Measurements from ENCODE around the gene TNP1. TPM values are rescaled to one million over a fixed set of nuclear protein-coding genes. Genes with fewer than 3 reads are reported as not detected.
A peak's percentile ranks its signal among the peaks of the same experiment; 100 is the strongest.

The TNP1 gene
- total and polyA plus RNA-seq, 4 donors, result not detected

DNA sequence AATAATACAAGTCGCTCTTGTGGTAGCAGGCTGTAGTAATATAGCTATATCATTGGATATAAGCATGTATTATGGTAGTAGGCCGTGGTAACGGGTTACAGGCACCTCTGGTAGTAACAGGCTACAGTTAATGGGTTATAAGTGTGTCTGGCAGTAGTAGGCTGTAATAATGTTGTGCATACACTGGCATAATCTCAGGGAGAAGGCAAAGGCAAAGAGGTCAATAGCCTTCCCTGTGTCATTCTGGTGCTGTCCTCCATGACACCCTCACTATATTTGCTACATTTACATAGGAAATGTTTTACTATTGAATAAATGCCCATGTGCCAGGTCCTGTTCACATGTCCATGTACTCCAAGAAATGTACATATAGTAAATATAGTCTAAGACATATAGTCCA is 12.8 kb upstream of the TNP1 start:
- Histone ChIP-seq H3K9me3 (ENCODE audit: control insufficient read depth in 4 of 4, low read length in 3 of 4) (no peaks in the 10 kb centered on the region), H3K27me3 (ENCODE audit: control insufficient read depth in 4 of 4, insufficient read depth in 4 of 4, low read length in 3 of 4) (no peaks in the 10 kb centered on the region), H3K36me3 (ENCODE audit: control insufficient read depth in 4 of 4, insufficient read depth in 3 of 4, low read depth in 1 of 4, low read length in 3 of 4) (no peaks in the 10 kb centered on the region), H3K4me1 (ENCODE audit: control insufficient read depth in 4 of 4, insufficient read depth in 4 of 4, low read length in 3 of 4) (peaks cover 4 to 20% (median 6%) of the 10 kb centered on the region in 4 donors), H3K4me3 (ENCODE audit: low read depth in 1 of 3, low read length in 3 of 3) (no peak overlapping the region), H3K9ac (ENCODE audit: low read depth in 1 of 2, low read length in 2 of 2) (no peak overlapping the region), H3K27ac (ENCODE audit: low read depth in 1 of 2, low read length in 2 of 2) (peak overlapping the region; percentile 81 to 92)
- TF ChIP-seq, protein P1, sequence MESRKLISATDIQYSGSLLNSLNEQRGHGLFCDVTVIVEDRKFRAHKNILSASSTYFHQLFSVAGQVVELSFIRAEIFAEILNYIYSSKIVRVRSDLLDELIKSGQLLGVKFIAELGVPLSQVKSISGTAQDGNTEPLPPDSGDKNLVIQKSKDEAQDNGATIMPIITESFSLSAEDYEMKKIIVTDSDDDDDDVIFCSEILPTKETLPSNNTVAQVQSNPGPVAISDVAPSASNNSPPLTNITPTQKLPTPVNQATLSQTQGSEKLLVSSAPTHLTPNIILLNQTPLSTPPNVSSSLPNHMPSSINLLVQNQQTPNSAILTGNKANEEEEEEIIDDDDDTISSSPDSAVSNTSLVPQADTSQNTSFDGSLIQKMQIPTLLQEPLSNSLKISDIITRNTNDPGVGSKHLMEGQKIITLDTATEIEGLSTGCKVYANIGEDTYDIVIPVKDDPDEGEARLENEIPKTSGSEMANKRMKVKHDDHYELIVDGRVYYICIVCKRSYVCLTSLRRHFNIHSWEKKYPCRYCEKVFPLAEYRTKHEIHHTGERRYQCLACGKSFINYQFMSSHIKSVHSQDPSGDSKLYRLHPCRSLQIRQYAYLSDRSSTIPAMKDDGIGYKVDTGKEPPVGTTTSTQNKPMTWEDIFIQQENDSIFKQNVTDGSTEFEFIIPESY (IDR thresholded peaks at IDR 0.05), result no peak
- no peak for TF ChIP-seq FOXA2 (IDR thresholded peaks at IDR 0.05)
- TF ChIP-seq, protein P2, sequence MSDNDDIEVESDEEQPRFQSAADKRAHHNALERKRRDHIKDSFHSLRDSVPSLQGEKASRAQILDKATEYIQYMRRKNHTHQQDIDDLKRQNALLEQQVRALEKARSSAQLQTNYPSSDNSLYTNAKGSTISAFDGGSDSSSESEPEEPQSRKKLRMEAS (IDR thresholded peaks at IDR 0.05), result no peak
- TF ChIP-seq EGR1 (IDR thresholded peaks at IDR 0.05; ENCODE audit: low read depth in 2 of 2), result no peak
- TF ChIP-seq RAD21 (IDR thresholded peaks at IDR 0.05), result no peak
- no peak for TF ChIP-seq JUND (IDR thresholded peaks at IDR 0.05)
- TF ChIP-seq YY1 (IDR thresholded peaks at IDR 0.05), result no peak
- no peak for TF ChIP-seq NR2F2 (IDR thresholded peaks at IDR 0.05)
- no peak for TF ChIP-seq GABPA (IDR thresholded peaks at IDR 0.05 in 1 of 2, conservative IDR thresholded peaks at IDR 0.05 in 1 of 2)
- TF ChIP-seq, protein P3, sequence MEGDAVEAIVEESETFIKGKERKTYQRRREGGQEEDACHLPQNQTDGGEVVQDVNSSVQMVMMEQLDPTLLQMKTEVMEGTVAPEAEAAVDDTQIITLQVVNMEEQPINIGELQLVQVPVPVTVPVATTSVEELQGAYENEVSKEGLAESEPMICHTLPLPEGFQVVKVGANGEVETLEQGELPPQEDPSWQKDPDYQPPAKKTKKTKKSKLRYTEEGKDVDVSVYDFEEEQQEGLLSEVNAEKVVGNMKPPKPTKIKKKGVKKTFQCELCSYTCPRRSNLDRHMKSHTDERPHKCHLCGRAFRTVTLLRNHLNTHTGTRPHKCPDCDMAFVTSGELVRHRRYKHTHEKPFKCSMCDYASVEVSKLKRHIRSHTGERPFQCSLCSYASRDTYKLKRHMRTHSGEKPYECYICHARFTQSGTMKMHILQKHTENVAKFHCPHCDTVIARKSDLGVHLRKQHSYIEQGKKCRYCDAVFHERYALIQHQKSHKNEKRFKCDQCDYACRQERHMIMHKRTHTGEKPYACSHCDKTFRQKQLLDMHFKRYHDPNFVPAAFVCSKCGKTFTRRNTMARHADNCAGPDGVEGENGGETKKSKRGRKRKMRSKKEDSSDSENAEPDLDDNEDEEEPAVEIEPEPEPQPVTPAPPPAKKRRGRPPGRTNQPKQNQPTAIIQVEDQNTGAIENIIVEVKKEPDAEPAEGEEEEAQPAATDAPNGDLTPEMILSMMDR (IDR thresholded peaks at IDR 0.05; ENCODE audit: low read depth, low read length, missing input control), result no peak
- peak; percentile 30 for TF ChIP-seq SP1 (IDR thresholded peaks at IDR 0.05)
- peak; percentile 63 to 64 for TF ChIP-seq RXRA (IDR thresholded peaks at IDR 0.05)
- TF ChIP-seq, protein P4, sequence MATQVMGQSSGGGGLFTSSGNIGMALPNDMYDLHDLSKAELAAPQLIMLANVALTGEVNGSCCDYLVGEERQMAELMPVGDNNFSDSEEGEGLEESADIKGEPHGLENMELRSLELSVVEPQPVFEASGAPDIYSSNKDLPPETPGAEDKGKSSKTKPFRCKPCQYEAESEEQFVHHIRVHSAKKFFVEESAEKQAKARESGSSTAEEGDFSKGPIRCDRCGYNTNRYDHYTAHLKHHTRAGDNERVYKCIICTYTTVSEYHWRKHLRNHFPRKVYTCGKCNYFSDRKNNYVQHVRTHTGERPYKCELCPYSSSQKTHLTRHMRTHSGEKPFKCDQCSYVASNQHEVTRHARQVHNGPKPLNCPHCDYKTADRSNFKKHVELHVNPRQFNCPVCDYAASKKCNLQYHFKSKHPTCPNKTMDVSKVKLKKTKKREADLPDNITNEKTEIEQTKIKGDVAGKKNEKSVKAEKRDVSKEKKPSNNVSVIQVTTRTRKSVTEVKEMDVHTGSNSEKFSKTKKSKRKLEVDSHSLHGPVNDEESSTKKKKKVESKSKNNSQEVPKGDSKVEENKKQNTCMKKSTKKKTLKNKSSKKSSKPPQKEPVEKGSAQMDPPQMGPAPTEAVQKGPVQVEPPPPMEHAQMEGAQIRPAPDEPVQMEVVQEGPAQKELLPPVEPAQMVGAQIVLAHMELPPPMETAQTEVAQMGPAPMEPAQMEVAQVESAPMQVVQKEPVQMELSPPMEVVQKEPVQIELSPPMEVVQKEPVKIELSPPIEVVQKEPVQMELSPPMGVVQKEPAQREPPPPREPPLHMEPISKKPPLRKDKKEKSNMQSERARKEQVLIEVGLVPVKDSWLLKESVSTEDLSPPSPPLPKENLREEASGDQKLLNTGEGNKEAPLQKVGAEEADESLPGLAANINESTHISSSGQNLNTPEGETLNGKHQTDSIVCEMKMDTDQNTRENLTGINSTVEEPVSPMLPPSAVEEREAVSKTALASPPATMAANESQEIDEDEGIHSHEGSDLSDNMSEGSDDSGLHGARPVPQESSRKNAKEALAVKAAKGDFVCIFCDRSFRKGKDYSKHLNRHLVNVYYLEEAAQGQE (IDR thresholded peaks at IDR 0.05), result no peak
- no peak for TF ChIP-seq FOXA1 (IDR thresholded peaks at IDR 0.05)
- no peak for TF ChIP-seq HNF4G (IDR thresholded peaks at IDR 0.05)
- no peak for TF ChIP-seq TAF1 (conservative IDR thresholded peaks at IDR 0.05)
- TF ChIP-seq, protein P5, sequence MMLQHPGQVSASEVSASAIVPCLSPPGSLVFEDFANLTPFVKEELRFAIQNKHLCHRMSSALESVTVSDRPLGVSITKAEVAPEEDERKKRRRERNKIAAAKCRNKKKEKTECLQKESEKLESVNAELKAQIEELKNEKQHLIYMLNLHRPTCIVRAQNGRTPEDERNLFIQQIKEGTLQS (IDR thresholded peaks at IDR 0.05), result no peak
- TF ChIP-seq HNF4A (conservative IDR thresholded peaks at IDR 0.05), result peak in 1 of 2 donors; percentile 7
- WGBS, result 92% methylated on average over 3 of the region's 3 CpGs
- DNase-seq (ENCODE audit: low spot score), result no peak
